Trophoblast cell (in vitro differentiated cells and primary cell): ENCODE data around the gene KCNA3.

Experiments used
- DNase-seq, 2 donors: peaks; one replicate each; pipeline ENCODE4 v3.0.0-alpha.2; 2016
- H2AFZ ChIP-seq: 2 replicates; pipeline ENCODE4 v1.6.1; 2013; ENCODE audit warnings: low read length, moderate library complexity, mild to moderate bottlenecking; ENCODE audit not compliant: insufficient read depth, poor library complexity
- H2AK5ac ChIP-seq: 2 replicates; pipeline ENCODE4 v1.6.1; 2013; ENCODE audit warnings: mild to moderate bottlenecking, low read length
- H2BK120ac ChIP-seq: 2 replicates; pipeline ENCODE4 v1.6.1; 2013; ENCODE audit warnings: low read length, mild to moderate bottlenecking, moderate library complexity; ENCODE audit not compliant: insufficient read depth, poor library complexity
- H2BK12ac ChIP-seq: 2 replicates; pipeline ENCODE4 v1.6.1; 2013; ENCODE audit warnings: mild to moderate bottlenecking, low read length, moderate library complexity
- H2BK5ac ChIP-seq: 2 replicates; pipeline ENCODE4 v1.6.1; 2013; ENCODE audit warnings: low read length, low read depth, moderate library complexity, mild to moderate bottlenecking; ENCODE audit not compliant: poor library complexity
- H3K14ac ChIP-seq: 2 replicates; pipeline ENCODE4 v1.6.1; 2013; ENCODE audit warnings: mild to moderate bottlenecking, low read length
- H3K18ac ChIP-seq: 2 replicates; pipeline ENCODE4 v1.6.1; 2013; ENCODE audit warnings: mild to moderate bottlenecking, low read length
- H3K23ac ChIP-seq: 2 replicates; pipeline ENCODE4 v1.6.1; 2013; ENCODE audit warnings: low read length
- H3K27ac ChIP-seq: 2 replicates; pipeline ENCODE4 v1.5.1; 2013; ENCODE audit warnings: low read depth, mild to moderate bottlenecking, inconsistent platforms, low read length, moderate library complexity
- H3K27me3 ChIP-seq: 2 replicates; pipeline ENCODE4 v1.6.1; 2013; ENCODE audit warnings: inconsistent platforms, mild to moderate bottlenecking, low read length, moderate library complexity; ENCODE audit not compliant: insufficient read depth
- H3K36me3 ChIP-seq, 2 experiments: 1 replicate in 1 of 2; 2 replicates in 1 of 2; pipeline ENCODE4 v1.6.1; 2013; ENCODE audit warnings: low read length in 2 of 2, mild to moderate bottlenecking in 2 of 2, moderate library complexity in 1 of 2; ENCODE audit not compliant: insufficient read depth in 2 of 2, control insufficient read depth in 1 of 2
- H3K4ac ChIP-seq: 2 replicates; pipeline ENCODE4 v1.6.1; 2013; ENCODE audit warnings: low read depth, mild to moderate bottlenecking, low read length, moderate library complexity
- H3K4me1 ChIP-seq, 2 experiments: 1 replicate in 1 of 2; 2 replicates in 1 of 2; pipeline ENCODE4 v1.6.1; 2013; ENCODE audit warnings: low read length in 2 of 2, mild to moderate bottlenecking in 2 of 2, moderate library complexity in 1 of 2; ENCODE audit not compliant: insufficient read depth in 2 of 2, control insufficient read depth in 1 of 2
- H3K4me2 ChIP-seq: 2 replicates; pipeline ENCODE4 v1.6.1; 2013; ENCODE audit warnings: inconsistent platforms, mild to moderate bottlenecking, low read length, moderate library complexity
- H3K4me3 ChIP-seq: 2 replicates; pipeline ENCODE4 v1.5.1; 2013; ENCODE audit warnings: mild to moderate bottlenecking, low read depth, low read length, inconsistent platforms
- H3K79me1 ChIP-seq: one replicate; pipeline ENCODE4 v1.6.1; 2013; ENCODE audit warnings: low read length
- H3K79me2 ChIP-seq: 2 replicates; pipeline ENCODE4 v1.6.1; 2013; ENCODE audit warnings: low read length, mild to moderate bottlenecking; ENCODE audit not compliant: control insufficient read depth, insufficient read depth, poor library complexity
- H3K9ac ChIP-seq: 2 replicates; pipeline ENCODE4 v1.6.1; 2013; ENCODE audit warnings: mild to moderate bottlenecking, low read length
- H3K9me3 ChIP-seq: 2 replicates; pipeline ENCODE4 v1.6.1; 2013; ENCODE audit warnings: low read depth, mild to moderate bottlenecking, control low read depth, inconsistent platforms, low read length; ENCODE audit not compliant: insufficient read depth
- H4K12ac ChIP-seq: 2 replicates; pipeline ENCODE4 v1.6.1; 2013; ENCODE audit warnings: low read depth, mild to moderate bottlenecking, low read length, moderate library complexity
- H4K8ac ChIP-seq: 2 replicates; pipeline ENCODE4 v1.6.1; 2013; ENCODE audit warnings: low read depth, mild to moderate bottlenecking, low read length, moderate library complexity
- H4K91ac ChIP-seq: one replicate; pipeline ENCODE4 v1.6.1; 2013; ENCODE audit warnings: low read depth, mild to moderate bottlenecking, low read length, moderate library complexity
- WGBS: extraction: QIAGEN DNeasy Blood & Tissue Kit; methylation state at CpG from one replicate; pipeline ENCODE4 v1.1.7; 2013; ENCODE audit warnings: missing lambda C conversion rate; ENCODE audit not compliant: insufficient read length, insufficient coverage; ENCODE audit errors: extremely low coverage; 5-methylcytosine and 5-hydroxymethylcytosine counted together

KCNA3 gene

GRCh38 chr1:110637475-110637874 is 37.3 kb downstream of the KCNA3 start:
- WGBS = no CpG with 5 or more reads among the region's 3 CpGs
- Histone ChIP-seq H3K4me2 (no peak overlapping the region), H4K12ac (no peak overlapping the region), H2AK5ac (no peak overlapping the region), H3K79me2 (no peaks in the 10 kb centered on the region), H3K23ac (peak overlapping the region; percentile 74), H3K14ac (no peak overlapping the region), H4K8ac (no peak overlapping the region), H3K4me3 (no peak overlapping the region), H2AFZ (no peak overlapping the region), H2BK5ac (no peak overlapping the region), H3K18ac (no peak overlapping the region), H3K36me3 (no peaks in the 10 kb centered on the region), H3K4ac (no peak overlapping the region), H3K79me1 (no peaks in the 10 kb centered on the region), H3K27ac (no peak overlapping the region), H2BK120ac (no peak overlapping the region), H3K27me3 (no peaks in the 10 kb centered on the region), H3K4me1 (no peaks in the 10 kb centered on the region), H4K91ac (no peak overlapping the region), H2BK12ac (no peak overlapping the region), H3K9me3 (no peaks in the 10 kb centered on the region), H3K9ac (no peak overlapping the region)
- DNase-seq = no peak

GRCh38 chr1:110636149-110636935 is 38.4 kb downstream of the KCNA3 start:
- Histone ChIP-seq H4K8ac (no peak overlapping the region), H3K4me1 (no peaks in the 10 kb centered on the region), H3K18ac (no peak overlapping the region), H3K14ac (no peak overlapping the region), H3K27ac (no peak overlapping the region), H3K4me3 (no peak overlapping the region), H3K9me3 (no peaks in the 10 kb centered on the region), H2AFZ (no peak overlapping the region), H2BK12ac (no peak overlapping the region), H2BK5ac (no peak overlapping the region), H2BK120ac (no peak overlapping the region), H3K23ac (no peak overlapping the region), H3K79me2 (no peaks in the 10 kb centered on the region), H3K9ac (no peak overlapping the region), H3K79me1 (no peaks in the 10 kb centered on the region), H3K27me3 (no peaks in the 10 kb centered on the region), H2AK5ac (no peak overlapping the region), H3K4me2 (no peak overlapping the region), H3K4ac (no peak overlapping the region), H4K12ac (no peak overlapping the region), H4K91ac (no peak overlapping the region), H3K36me3 (no peaks in the 10 kb centered on the region)
- DNase-seq = no peak
- no CpG with 5 or more reads among the region's 4 CpGs for WGBS

- no peaks in the 10 kb centered on the region for H3K9me3 ChIP-seq
- no peak overlapping the region for H4K12ac ChIP-seq
- H3K9ac ChIP-seq = no peak overlapping the region
- H3K4ac ChIP-seq = no peak overlapping the region
- H2AK5ac ChIP-seq = no peak overlapping the region
- no peaks in the 10 kb centered on the region for H3K79me2 ChIP-seq
- H3K4me3 ChIP-seq = no peak overlapping the region
- H3K4me1 ChIP-seq = no peaks in the 10 kb centered on the region
- no peak overlapping the region for H2BK12ac ChIP-seq
- H3K23ac ChIP-seq = no peak overlapping the region
- H2BK120ac ChIP-seq = no peak overlapping the region
- H3K18ac ChIP-seq = no peak overlapping the region
- no peak overlapping the region for H3K27ac ChIP-seq
- H2BK5ac ChIP-seq = no peak overlapping the region
- H3K36me3 ChIP-seq = no peaks in the 10 kb centered on the region
- H2AFZ ChIP-seq = no peak overlapping the region
- no peaks in the 10 kb centered on the region for H3K79me1 ChIP-seq
- H3K4me2 ChIP-seq = no peak overlapping the region
- no peak overlapping the region for H3K14ac ChIP-seq
- no peak for DNase-seq
- no CpG with 5 or more reads among the region's 2 CpGs for WGBS
- no peak overlapping the region for H4K91ac ChIP-seq
- no peaks in the 10 kb centered on the region for H3K27me3 ChIP-seq
- H4K8ac ChIP-seq = no peak overlapping the region
Observed at GRCh38 chr1:110635434-110635833, 39.3 kb downstream of the KCNA3 start.

GRCh38 chr1:110634455-110635311 is 40.1 kb downstream of the KCNA3 start:
- H4K91ac ChIP-seq = no peak overlapping the region
- no peak overlapping the region for H3K4ac ChIP-seq
- no peak overlapping the region for H3K4me3 ChIP-seq
- H2BK5ac ChIP-seq = no peak overlapping the region
- no CpG with 5 or more reads among the region's 7 CpGs for WGBS
- no peak overlapping the region for H4K8ac ChIP-seq
- no peaks in the 10 kb centered on the region for H3K9me3 ChIP-seq
- H2AFZ ChIP-seq = no peak overlapping the region
- no peaks in the 10 kb centered on the region for H3K4me1 ChIP-seq
- no peak overlapping the region for H3K14ac ChIP-seq
- H3K9ac ChIP-seq = no peak overlapping the region
- H3K79me1 ChIP-seq = no peaks in the 10 kb centered on the region
- no peaks in the 10 kb centered on the region for H3K79me2 ChIP-seq
- peak; percentile 42 to 46 for DNase-seq
- no peak overlapping the region for H3K23ac ChIP-seq
- H3K36me3 ChIP-seq = no peaks in the 10 kb centered on the region
- H3K27ac ChIP-seq = no peak overlapping the region
- no peak overlapping the region for H2AK5ac ChIP-seq
- no peak overlapping the region for H2BK120ac ChIP-seq
- no peak overlapping the region for H2BK12ac ChIP-seq
- no peak overlapping the region for H4K12ac ChIP-seq
- no peak overlapping the region for H3K18ac ChIP-seq
- H3K27me3 ChIP-seq = no peaks in the 10 kb centered on the region
- no peak overlapping the region for H3K4me2 ChIP-seq
